ENCODE results near the gene CABLES2.

The CABLES2 gene

DNA sequence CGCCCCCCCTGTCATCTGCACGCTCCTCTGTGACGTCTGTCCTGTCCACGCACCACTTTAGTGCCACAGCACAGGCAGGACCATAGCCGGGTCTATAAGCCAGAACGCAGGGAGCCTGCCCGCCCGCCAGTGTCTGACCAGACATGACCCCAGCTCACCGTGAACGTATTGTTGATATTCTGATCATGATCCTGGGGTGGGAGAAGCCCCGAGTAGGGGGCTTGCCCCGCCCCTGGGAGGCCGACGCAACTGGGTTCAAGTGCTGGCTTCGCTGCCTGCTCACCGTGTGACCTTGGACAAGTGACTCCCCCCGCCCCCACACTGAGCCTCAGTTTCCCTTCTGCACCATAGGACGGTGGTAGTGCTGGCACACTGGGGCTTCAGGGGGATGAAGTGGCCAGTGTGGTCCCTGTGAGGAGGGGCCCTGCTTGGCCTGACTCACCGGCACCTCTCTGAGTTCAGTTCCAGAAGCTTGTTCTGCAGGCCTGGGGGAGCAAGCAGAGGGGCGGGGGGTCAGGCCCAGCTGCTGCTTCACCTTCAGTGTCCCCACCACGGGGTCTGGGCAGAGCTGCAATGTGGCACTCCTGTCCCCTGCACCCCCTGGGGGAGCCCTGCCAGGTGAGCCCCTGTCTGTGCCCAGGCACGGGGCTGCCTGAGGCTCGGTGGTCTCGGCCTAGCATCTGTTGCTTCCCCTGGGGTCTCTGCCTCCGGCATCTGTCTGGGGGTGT, 11.1 kb upstream of the CABLES2 start:
- no peak for DNase-seq

DNA sequence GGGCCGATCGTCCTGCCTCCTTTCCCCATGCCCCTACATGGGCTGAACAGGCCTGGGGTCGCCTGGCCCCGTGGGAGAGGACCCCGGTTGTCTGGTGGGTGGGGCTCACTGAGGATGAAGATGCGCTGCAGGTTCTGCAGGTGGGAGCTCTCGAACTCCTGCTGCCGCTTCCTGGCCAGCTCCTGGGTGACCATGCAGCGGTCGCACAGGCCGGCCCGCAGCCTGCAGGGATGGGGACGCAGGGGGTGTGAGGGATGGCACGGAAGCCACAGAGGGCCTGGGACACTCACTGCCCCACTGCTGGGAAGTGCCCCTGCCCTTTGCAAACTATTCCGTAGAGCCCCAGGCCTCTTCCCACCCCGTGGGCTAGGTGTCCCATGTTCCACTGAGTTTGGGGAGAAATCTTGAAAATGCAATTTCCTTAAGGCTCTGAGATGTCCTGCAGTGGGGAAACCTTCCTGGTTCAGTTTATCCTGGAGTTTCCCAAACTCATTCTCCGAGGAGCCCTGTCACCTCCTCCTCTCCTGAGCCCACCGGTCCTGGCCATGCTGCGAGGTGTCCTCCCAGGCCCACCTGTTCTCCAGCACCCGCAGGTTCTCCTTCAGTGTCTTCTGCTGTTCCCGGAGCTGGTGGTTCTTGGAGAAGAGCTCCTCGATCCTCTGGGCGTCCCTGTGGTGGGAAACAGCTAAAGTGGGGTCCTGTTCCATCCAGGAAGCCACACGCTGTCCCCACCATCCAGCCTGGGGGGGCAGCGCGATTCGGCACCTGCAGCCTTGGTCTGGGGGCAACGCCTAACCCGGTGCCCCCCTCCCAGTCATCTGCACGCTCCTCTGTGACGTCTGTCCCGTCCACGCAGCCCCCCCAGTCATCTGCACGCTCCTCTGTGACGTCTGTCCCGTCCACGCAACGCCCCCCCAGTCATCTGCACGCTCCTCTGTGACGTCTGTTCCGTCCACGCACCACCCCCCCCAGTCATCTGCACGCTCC, 9.9 kb upstream of the CABLES2 start:
- DNase-seq, result no peak

DNA sequence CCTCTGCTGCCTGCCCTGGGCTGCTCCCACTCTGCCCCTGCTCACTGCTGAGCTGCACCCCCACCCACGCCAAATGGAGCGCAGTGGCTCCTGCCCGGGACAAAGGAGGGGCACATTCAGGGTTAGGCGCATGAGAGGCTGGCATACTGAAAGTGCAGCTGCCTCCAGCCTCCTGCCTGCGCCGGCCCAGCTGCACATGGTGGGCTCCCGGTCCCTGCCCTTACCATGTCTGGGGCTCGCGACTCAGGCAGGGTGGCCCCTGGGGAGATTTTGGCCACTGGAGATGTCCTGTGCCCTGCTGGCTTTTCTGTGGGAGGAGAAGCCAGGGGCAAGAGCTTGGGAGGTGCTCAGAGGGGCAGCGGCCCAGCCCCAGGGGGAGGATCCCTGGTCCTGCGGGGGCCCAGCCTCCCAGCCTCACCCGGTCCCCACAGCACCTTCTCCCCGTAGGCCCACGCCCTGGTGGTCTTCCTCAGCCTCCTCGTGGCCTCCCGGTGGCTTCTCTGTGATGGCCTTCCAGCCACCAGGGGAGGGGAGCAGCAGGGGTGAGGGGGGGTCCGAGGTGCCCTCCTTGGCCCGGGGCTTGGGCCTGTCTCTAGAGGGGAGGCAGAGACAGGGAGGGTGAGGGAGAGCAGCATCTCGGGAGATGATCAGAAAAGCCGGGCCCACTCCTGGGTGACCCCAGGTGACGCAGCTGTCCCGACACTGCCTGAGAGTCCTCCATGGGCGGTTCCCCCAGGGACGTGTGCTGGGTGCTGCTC, 8.4 kb upstream of the CABLES2 start:
- no peak for DNase-seq

DNA sequence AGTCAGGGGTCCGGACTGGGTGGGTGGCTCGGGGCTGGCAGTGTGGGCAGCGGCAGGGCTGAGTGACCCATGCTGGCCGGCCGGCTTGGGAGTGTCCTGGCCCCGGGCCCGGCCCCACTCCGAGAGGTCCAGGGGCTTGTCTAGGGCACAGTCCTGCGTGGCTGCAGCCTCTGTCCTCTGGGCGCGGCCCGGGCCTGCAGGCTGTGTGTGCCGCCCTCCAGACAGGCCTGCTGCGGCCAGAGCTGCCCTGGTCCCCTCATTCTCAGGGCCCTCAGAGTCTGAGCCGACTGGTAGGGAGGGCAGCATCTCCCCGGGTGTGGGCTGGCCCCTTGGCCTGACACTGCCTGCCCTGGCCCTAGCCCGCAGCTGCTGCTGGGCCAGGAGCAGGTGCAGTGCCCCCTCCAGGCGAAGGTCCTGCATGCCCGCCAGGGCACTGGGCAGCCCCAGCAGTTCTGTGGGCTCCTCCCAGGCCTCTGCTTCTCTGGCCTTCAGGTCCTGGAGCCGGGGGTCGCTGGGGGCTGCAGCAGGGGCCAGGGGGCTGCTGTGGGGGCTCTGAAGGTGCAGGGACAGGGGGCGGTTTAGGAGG, 6.9 kb upstream of the CABLES2 start:
- DNase-seq, result peak; percentile 15 to 22 (median 17)

DNA sequence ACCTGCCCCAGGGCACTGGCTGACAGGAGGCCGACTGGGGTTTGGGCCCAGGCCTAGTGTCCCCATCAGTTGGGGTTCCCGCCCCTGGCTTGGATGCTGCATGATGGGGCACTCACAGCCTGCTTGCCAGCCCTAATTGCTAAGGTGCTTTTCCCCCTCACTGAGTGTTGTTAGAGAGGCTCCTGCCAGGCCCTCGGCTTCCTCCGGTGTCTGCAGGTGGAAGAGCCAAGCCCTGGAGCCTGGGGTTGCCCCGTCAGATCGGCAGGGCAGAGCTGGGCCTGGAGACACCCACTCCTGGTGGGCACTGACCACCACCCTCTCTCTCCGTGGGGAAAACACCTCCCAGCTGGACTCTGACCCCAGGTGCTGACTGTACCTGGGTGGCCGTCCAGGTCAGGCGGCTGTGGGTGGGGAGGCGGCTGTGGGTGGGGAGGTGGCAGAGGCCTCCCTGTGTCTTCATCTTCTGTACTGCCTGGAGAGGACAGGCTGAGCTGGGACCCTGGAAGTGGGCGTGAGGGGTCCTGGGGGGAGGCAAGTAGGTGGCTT, 6.0 kb upstream of the CABLES2 start:
- no peak for DNase-seq

DNA sequence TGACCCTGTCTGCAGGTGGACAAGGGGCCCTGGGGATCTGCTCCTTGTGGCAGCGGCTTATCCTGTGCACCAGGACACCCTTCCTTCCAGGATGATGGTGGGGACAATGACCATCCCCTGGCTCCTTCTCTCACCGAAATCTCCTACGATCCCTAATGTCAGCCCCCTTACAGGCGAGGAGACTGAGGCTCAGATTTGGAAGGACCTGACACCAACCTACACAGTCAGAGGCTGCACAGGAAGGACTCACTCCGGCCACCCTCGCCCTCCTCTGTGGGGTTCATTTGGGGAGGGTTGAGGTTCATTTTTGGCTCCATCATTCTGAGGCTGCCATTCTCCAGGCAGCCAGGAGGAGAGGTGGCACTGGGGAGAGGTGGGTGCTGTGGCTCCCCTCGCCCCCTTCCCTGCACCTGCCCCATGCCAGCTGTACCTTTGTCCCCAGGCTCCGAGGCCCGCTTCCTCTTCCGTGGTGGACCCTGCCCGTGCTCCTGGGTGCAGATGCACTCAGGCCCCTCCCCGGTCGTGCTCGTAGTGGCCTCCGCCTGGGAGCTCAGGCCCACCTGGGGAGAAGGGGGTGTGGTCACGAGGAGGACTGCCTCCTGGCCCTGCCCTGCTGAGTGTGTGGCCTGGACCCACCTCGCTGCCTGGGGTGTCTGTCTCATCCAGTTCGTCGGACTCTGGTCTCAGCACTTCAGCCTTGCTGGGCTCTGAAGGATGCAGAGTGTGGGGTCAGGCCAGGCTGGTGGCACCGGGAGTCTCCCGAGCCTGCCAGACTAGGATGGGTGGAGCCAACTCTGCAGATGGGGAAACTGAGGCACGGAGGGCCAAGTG, 5.3 kb upstream of the CABLES2 start:
- no peak for DNase-seq

DNA sequence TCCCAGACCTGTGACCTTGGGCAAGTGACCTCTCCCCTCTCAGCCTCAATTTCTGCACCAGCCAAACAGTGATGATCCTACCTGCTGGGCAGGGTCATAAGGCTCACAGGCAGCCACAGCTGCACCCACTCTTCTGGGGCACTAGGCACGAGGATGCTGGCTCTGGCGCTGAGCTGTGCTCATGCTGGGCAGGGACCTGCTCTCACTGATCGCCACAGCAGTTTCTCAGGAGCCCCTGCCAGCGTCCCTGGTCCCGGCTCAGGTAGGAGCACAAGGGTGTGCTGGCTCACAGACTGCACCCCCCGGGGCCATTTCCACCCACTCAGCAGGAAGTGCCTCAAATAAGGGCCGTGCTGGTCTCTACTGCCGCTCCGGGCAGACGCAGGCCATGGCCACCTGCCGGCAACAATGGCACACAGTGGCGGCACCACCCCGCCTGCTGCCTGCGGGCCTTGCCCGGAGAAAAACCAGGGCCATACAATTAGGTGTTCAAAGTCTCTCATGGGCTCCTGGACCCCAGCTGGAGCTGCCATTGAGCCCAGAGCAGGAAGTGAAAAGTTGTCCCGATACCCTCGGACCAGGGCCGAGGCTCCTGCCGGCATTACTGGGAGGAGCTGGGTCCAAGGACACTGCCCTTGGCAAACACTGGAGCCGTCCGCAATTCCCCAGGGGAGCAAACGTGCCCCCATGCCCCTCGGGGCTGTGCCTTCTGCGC, 4.6 kb upstream of the CABLES2 start:
- DNase-seq, result no peak

DNA sequence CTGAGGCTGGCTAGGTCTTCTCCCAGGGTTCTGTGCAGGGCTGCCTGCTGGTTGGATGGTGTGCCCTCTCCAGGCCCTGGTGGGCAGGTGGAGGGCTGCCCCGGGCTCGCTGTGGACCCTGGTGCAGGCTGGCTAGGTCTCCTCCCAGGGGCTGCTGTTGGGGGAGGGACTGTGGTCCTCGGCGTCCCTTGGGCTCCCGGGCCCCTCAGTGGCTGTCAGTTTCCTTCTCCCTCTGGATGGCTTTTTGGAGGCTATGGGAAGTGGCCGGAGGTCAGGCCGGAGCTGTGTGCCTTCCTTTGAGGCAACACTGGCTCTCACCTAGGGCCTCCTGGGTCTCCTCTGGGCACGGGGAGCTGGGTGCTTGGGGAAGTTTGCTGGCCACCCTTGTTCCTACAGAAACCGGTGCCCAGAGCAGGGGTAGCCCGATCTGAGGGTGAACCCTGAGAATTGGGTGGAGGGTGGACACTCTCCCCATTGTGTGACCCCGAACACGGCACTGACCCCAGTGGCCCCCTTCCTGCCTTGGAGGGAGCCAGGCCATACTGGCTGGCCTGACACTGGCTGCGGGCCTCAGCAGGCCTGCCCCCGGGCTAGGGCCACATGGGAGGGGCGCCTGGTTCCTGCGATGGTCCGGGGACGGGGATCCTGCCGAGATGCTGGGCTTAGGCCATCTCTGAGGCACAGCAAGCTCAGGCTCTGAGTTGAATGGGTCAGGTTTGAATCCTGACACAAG, 3.8 kb upstream of the CABLES2 start:
- DNase-seq, result no peak

DNA sequence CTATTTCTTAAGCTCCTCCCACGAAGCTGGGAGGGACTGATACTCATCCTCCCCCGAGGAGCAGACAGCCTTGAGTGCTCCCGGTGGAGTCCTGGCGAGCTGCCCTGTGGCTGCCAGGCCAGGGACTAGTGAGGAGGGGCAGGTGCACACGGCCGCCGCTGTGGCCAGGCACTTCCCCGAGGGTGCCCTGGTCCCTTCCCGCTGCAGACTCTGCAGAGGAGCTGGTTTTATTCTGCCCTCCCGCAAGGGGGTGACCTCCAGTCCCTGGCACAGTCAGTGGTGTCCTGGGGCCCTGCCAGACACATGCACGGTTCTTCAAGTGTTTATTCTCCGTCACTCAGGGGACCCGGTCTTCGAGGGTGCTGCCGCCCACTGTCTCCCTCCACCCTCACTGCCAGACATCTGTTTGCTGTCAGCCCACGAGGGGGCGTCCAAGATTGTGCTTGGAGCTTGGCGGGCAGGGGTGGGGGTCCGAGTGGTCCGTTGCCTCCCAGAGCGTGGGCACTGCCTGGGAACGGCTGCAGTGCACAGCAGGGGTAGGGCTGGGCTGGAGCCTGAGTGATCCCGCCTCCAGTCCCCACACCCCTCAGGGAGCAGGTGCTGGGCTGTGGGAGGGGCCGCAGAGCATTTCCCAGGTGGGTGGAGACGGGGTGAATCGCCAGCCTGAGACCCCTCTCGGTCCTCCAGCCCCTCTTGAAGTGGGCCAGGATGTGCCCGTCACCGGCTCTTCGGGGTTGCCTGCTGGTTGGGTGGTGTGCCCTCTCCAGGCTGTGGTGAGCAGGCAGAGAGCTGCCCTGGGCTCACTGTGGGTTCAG, 3.1 kb upstream of the CABLES2 start:
- peak; percentile 27 to 53 (median 46) for DNase-seq

DNA sequence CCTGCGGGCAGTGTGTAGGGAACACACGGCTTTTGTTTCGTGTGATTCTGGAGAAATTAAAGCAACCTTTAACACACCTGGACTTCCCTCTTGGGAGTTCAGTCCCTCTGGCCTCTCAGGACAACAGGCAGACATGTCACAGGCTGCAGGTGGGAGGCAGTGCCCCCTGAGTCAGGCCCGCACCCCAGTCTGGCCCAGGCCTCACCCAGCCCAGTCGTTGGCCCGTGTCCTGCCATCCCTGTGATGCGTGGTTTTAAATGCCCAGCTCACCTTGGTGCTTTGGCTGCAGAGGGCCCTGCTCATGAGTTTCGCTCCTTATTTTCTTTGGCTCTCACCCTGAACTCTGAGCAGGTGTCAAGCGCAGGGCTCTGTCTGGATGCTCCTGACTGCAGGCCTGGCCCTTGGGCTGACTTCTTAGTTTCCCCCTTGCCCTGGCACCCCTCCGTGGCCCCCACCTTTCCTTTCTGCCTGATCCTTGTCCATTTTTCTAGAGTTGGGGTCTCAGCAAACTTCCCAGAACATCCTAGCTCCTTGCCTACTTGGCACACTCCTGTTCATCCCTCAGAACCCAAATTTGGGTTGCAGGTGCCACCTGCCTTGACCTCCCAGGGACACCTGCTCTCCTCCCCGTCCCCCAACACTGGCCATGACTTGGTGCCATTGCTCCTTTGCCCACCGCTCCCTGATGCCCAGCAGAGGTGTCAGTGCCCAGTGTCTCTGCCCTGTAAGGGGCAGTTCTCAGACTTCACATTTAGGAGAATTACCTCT, 2.2 kb upstream of the CABLES2 start:
- no peak for DNase-seq

DNA sequence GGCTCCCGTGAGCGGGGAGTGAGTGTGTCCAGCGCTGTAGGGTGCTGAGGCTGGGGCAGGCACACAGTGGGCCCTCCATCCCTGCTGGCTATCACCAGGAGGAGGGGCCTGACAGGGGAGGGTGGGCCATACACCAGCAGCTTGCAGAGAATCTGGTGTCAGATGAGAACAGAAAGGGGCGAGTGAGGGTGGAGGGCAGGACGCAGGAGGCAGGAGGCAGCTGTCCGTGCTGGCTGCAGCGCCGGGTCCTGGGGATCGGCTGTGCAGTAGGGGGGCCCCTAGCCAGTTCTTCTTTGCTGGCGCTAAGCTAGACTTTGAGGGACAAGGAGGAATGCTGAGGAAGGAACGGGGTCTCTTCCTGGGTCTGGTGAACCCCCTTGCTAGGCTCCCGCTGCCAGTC, 1.6 kb upstream of the CABLES2 start:
- DNase-seq, result no peak

DNA sequence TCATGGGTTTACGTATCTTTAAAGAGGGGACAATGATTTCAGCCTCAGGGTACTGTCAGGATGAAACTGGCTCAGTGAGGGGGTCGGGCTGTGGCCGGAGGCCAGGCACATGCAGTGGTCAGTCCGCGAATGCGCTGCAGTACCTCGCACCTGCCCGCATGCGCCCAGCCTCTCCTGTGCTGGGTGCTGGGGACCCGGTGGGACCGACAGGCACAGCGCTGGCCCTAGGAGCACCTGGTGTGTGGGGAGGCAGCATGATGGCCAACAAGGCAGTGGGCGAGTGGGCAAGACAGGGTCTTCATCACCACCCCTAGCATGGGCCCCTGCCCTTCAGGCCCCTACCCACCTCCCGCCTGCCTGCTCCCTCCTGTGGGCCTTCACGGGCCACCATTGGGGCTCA, 970 bp upstream of the CABLES2 start:
- DNase-seq, result no peak

DNA sequence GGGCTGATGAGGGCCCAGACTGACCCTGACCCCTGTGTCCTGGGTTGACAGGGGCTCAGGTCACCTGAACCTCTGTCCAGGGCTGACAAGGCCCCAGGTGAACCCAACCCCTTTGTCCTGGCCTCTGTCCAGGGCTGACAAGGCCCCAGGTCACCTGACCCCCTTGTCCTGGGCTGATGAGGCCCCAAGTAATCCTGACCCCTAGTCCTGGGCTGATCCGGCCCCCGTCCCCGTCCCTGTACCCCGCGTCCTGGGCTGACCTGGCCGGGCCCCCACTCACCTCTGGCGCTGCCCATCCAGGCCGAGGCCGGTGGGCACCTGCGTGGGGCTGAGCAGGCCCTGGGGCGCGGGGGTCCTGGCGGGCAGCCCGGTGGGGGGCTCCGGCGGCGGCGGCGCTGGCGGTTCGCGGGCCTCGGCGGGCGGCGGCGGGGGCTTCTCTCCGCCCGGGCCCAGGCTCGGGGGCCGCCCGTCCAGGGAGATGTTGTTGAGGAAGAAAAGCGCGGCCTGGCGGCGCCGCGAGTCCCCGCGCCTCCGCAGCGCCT, 379 bp downstream of the CABLES2 start:
- no peak for DNase-seq

DNA sequence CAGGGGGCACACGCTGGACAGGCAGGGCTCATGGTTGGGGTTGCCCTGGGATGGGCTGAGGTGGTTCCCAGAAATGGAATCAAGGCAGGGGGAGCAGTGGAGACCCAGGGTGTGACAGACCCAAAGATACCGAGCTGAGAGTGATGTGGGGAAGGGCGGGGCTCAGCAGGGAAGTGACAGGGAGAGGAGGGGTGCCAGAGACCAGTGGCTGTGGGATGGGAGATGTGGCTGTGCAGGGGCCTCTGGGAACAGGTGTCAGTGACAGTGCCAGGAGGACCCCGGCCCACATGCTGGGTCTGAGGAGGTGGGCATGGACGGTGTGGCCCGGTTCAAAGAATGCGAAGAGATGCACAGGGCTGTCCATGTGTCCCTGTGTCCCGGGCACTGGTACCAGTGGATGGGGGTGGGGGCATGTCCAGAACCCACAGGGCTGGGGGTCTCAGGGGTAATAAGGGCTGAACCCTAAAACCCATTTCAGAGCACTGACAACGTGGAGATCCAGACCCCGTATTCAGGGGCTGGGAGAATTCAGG, 1.0 kb downstream of the CABLES2 start:
- no peak for DNase-seq

DNA sequence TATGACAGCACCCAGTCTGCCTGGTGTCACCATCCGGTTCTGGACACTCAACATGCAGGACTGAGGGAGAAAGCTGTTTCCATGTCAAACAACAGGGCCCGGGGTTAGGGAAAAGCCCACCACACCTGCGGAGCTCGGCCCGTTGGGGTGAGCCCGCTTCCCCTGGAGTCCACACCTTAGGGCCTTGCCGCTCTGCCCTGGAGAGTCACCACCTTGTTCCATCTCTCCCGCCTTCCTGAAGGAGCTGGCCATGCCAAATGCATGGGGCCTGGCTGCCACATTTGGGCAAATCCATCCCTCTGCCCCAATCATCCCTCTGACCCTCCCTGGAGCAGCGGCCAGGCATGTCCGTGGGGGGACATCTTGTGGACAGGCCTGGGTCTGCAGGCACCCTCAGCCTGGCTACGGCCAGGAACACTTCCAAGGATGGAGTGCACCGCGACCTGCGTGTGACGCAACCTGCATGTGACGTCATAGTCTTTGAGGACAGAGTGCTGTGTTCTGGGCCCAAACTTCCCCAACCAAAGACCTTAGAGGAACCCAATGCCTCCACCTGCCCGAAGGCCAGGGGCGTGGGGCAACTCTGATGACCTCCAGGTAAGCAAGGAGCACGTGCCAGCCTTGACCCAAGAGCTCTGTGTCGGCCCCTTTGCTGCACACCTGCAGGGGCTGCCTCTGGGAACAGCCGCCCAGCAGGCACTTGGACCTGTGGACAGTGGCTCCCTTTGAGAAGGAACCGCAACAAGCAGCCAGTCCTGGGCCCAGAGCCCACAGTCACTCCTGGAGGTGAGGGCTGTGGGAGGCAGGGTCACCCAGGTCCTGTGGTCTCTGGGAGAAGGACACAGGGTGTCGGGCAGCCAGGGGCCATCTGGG, 1.7 kb downstream of the CABLES2 start:
- DNase-seq, result peak; percentile 41 to 55 (median 45)

DNA sequence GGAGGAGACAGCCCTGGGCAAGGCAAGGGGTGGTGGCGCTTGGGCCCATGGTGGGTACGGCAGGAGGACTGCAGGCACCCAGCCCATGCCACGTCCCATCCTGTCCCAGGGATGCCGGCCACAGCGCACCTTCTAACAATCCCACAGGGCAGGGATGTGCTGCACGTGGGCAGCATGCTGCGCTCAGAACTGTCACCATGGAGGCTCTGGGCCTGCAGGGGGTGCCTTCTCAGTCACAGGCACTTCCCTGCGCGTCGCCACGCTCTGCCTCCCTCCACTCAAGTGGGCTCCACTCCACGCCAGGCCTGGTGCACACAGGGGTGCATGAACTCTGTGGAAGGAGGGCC, 2.4 kb downstream of the CABLES2 start:
- no peak for DNase-seq

DNA sequence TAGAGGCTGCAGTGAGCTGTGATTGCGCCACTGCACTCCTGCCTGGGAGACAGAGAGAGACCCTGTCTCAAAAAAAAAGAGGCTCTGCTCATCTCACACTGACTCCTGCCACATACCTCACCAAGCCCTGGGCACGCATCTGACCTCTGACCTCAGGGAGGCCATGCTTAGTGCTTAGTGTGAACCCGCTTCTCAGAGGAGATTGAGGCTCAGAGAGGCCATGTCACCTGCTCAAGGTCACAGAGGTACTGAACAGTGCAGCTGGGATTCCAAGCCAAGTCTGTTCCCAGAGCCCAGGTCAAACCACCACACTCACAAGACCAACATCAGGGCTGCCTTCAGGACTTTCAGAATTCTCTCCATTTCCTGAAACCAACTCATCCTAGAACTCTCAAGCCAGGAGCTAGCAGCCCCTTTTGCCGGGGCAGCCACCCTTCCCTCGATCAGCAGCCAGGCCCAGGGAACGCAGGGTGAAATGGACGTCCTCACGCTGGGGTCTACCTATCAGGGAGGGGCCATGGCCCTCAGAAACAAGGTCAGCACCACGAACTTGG, 2.9 kb downstream of the CABLES2 start:
- no peak for DNase-seq
